Mucosa of gallbladder (tissue), 1 donor: Measurements from ENCODE around the gene DYDC2. TPM values are rescaled to one million over a fixed set of nuclear protein-coding genes. Genes with fewer than 3 reads are reported as not detected.
"Not testable (repeated sequence)": the region's sequence is repeated elsewhere in the genome, so short reads cannot be mapped to it uniquely, and the experiment has no call there.

Experiments
- DNase-seq: peaks from one replicate; pipeline ENCODE4 v3.0.0-alpha.2; 2020; ENCODE audit warnings: low spot score
- total RNA-seq: library from RNA; stranded (reverse); gene quantifications from one replicate; pipeline ENCODE4 v1.2.1, GENCODE V29; 2021
- donor health status: DM: no; HTN: no; CAD: no.

DYDC2 gene
- 0.35 TPM for total RNA-seq

- DNase-seq, result peak; percentile 45
Measured at GRCh38 chr10:80356563-80356988, at the start of gene DYDC2, which contains the start of gene DYDC1. TSS of gene DYDC2 (plus strand) at chr10:80356781. CDS start at chr10:80362444, 5,663 bp downstream. TSS of gene DYDC1 (minus strand) at chr10:80356755. CDS start at chr10:80352601, 4,154 bp downstream.

GRCh38 chr10:80313523-80313922, 43.1 kb upstream of the DYDC2 start:
- DNase-seq, result no peak

- DNase-seq, result no peak
Measured at GRCh38 chr10:80315391-80315790, 41.2 kb upstream of the DYDC2 start.

- no peak for DNase-seq
Measured at GRCh38 chr10:80318742-80319141, 37.8 kb upstream of the DYDC2 start.

- DNase-seq, result no peak
Measured at GRCh38 chr10:80319318-80319717, 37.3 kb upstream of the DYDC2 start.

GRCh38 chr10:80319725-80320290, 36.8 kb upstream of the DYDC2 start:
- DNase-seq, result no peak

- DNase-seq, result no peak
Measured at GRCh38 chr10:80320377-80320776, 36.2 kb upstream of the DYDC2 start.

- no peak for DNase-seq
Measured at GRCh38 chr10:80321183-80321582, 35.4 kb upstream of the DYDC2 start.

- no peak for DNase-seq
Measured at GRCh38 chr10:80322158-80322557, 34.4 kb upstream of the DYDC2 start.

GRCh38 chr10:80322711-80323110, 33.9 kb upstream of the DYDC2 start:
- no peak for DNase-seq

GRCh38 chr10:80323311-80323710, 33.3 kb upstream of the DYDC2 start:
- DNase-seq, result no peak

GRCh38 chr10:80324086-80324485, 32.5 kb upstream of the DYDC2 start:
- DNase-seq, result no peak

GRCh38 chr10:80324891-80325364, 31.7 kb upstream of the DYDC2 start:
- DNase-seq, result no peak

- DNase-seq, result no peak
Measured at GRCh38 chr10:80333983-80334382, 22.6 kb upstream of the DYDC2 start.

GRCh38 chr10:80344276-80344675, 12.3 kb upstream of the DYDC2 start:
- DNase-seq, result no peak

- no peak for DNase-seq
Measured at GRCh38 chr10:80344912-80345311, 11.7 kb upstream of the DYDC2 start.

- DNase-seq, result no peak
Measured at GRCh38 chr10:80350251-80350650, 6.3 kb upstream of the DYDC2 start.

- no peak for DNase-seq
Measured at GRCh38 chr10:80351220-80351619, 5.4 kb upstream of the DYDC2 start.

- DNase-seq, result no peak
Measured at GRCh38 chr10:80356989-80357850, 639 bp downstream of the DYDC2 start.

GRCh38 chr10:80357851-80358125, 1.2 kb downstream of the DYDC2 start:
- no peak for DNase-seq

- DNase-seq, result not testable (repeated sequence)
Measured at GRCh38 chr10:80358925-80359324, 2.3 kb downstream of the DYDC2 start.

- DNase-seq, result no peak
Measured at GRCh38 chr10:80359644-80360043, 3.1 kb downstream of the DYDC2 start.

GRCh38 chr10:80365510-80365909, 8.9 kb downstream of the DYDC2 start:
- no peak for DNase-seq
